Activated B cell treated with CpG ODN at 0.5 μM for 24 hours (primary cell): Measurements from ENCODE around the gene JPH3. TPM values are rescaled to one million over a fixed set of nuclear protein-coding genes. Genes with fewer than 3 reads are reported as not detected.

Source experiments
- ATAC-seq: fragments of 200-7000 bp; cut with Tn5 transposase; one replicate; pipeline ENCODE4 v1.10.0; 2021; ENCODE audit warnings: low read depth, mild to moderate bottlenecking, moderate library complexity
- CTCF ChIA-PET: fragments of 350-600 bp; sonication (Branson Sonifier 250); formaldehyde crosslinking; loops from one replicate; lab custom pipeline; 2021; ENCODE audit warnings: antibody characterized with exemption; lab: Charles Lee
- POLR2A ChIA-PET: fragments of 350-600 bp; sonication (Branson Sonifier 250); formaldehyde crosslinking; loops from one replicate; lab custom pipeline; 2021; ENCODE audit warnings: antibody characterized with exemption; lab: Charles Lee
- DNase-seq: peaks from one replicate; pipeline ENCODE4 v3.0.0; 2022
- H3K27ac Mint-ChIP-seq: one replicate; pipeline ENCODE4 v1.8.0; 2020; ENCODE audit warnings: mixed read lengths
- H3K27me3 Mint-ChIP-seq: one replicate; pipeline ENCODE4 v1.8.0; 2021; ENCODE audit warnings: mixed read lengths
- H3K36me3 Mint-ChIP-seq: one replicate; pipeline ENCODE4 v1.8.0; 2021; ENCODE audit warnings: low read depth, mixed read lengths
- H3K4me1 Mint-ChIP-seq: one replicate; pipeline ENCODE4 v1.8.0; 2021; ENCODE audit warnings: mixed read lengths
- H3K4me3 Mint-ChIP-seq: one replicate; pipeline ENCODE4 v1.8.0; 2020; ENCODE audit warnings: mild to moderate bottlenecking, mixed read lengths
- H3K9me3 Mint-ChIP-seq: one replicate; pipeline ENCODE4 v1.8.0; 2020; ENCODE audit warnings: mixed read lengths
- CTCF ChIP-seq: fragments of 200-600 bp; IDR thresholded peaks from one replicate; pipeline ENCODE4 v1.8.0; 2022; ENCODE audit warnings: antibody characterized with exemption, mild to moderate bottlenecking
- intact Hi-C: fragments of 100-400 bp; cut with micrococcal nuclease; formaldehyde crosslinking; loops from one replicate; pipeline ENCODE4 v1.15.1; 2024
- total RNA-seq: library from RNA; stranded (reverse); gene quantifications from 2 replicates; pipeline ENCODE4 v1.2.3, GENCODE V29; 2022

The JPH3 gene
- total RNA-seq, 1 donor from 2014 or later: not detected

GRCh38 chr16:87581857-87582215 lies 20.5 kb upstream of the JPH3 start:
- peaks cover 35% of the 10 kb centered on the region for H3K27me3 Mint-ChIP-seq
- H3K36me3 Mint-ChIP-seq: no peaks in the 10 kb centered on the region
- no peak for TF ChIP-seq CTCF
- ChIA-PET CTCF (interaction anchor here (0.6 to 1.4 kb wide), 2 partner anchors 54 to 67 kb away, joined by 3 to 5 read pairs; no protein-coding TSS in a partner anchor), POLR2A (no interaction called here)
- H3K9me3 Mint-ChIP-seq: no peaks in the 10 kb centered on the region
- ATAC-seq (no peak), DNase-seq (no peak)
- intact Hi-C loops: no loop called here
- H3K4me3 Mint-ChIP-seq: no peak overlapping the region
- no peaks in the 10 kb centered on the region for H3K4me1 Mint-ChIP-seq
- H3K27ac Mint-ChIP-seq: no peak overlapping the region

DNA sequence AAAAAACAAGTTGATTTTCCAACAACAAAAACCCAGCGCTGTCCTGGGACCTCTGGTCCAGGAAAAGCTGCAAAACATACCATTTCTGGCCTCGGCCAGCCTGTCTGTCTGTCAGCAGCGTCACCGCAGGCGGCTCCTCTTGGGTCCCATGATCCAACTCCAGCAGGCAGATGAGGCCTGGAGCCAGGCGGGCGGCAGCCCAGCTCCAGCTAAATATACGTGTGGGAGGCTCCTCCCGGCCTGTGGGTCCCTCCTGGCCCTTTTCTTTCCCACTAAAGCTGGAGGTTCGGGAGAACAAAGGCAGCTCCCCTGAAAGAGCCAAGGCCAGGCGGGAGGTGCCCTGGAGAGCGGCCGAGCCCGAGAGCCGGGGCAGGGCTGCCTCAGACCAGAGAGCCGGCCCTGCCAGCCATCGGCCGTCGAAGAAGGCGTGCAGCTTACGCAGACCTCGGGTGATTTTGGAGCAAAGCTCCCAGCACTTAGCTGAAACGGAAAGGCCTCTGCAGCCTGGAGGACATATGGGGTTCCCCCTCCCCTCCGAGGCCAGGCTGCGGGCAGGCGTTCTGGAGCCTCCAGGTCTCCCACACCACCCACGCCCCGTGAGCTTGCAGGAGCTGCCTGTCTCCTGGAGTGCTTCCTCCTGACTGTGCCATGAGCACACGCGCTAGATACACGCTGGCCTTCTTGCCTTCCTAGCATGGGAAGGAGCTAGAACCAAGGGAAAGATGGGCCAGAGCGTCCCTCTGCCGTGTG lies 19.9 kb upstream of the JPH3 start:
- no peak for ATAC-seq
- CTCF ChIA-PET: interaction anchor here (0.6 to 1.4 kb wide), 2 partner anchors 53 to 67 kb away, joined by 3 to 5 read pairs; no protein-coding TSS in a partner anchor

GRCh38 chr16:87582966-87583325 lies 19.4 kb upstream of the JPH3 start:
- intact Hi-C loops: no loop called here
- ATAC-seq: no peak
- CTCF ChIA-PET: no interaction called here

More for the DNA sequence above, 19.9 kb upstream of the JPH3 start:
- no peak for TF ChIP-seq CTCF
- intact Hi-C loops: no loop called here
- H3K36me3 Mint-ChIP-seq: no peaks in the 10 kb centered on the region
- POLR2A ChIA-PET: no interaction called here
- DNase-seq: no peak
- H3K27me3 Mint-ChIP-seq: peaks cover 35% of the 10 kb centered on the region
- H3K4me3 Mint-ChIP-seq: no peak overlapping the region
- no peaks in the 10 kb centered on the region for H3K4me1 Mint-ChIP-seq
- no peak overlapping the region for H3K27ac Mint-ChIP-seq
- no peaks in the 10 kb centered on the region for H3K9me3 Mint-ChIP-seq

GRCh38 chr16:87583453-87584131 lies 18.7 kb upstream of the JPH3 start:
- POLR2A ChIA-PET: no interaction called here
- Mint-ChIP-seq H3K9me3 (no peaks in the 10 kb centered on the region), H3K27ac (no peak overlapping the region), H3K4me1 (peaks cover under 1% of the 10 kb centered on the region), H3K36me3 (no peaks in the 10 kb centered on the region), H3K4me3 (no peak overlapping the region), H3K27me3 (peaks cover 36% of the 10 kb centered on the region)
- TF ChIP-seq CTCF: no peak
- DNase-seq (no peak), ATAC-seq (no peak)
- CTCF ChIA-PET: no interaction called here
- intact Hi-C loops: no loop called here

More at GRCh38 chr16:87582966-87583325, 19.4 kb upstream of the JPH3 start:
- H3K4me1 Mint-ChIP-seq: no peaks in the 10 kb centered on the region
- no peak overlapping the region for H3K27ac Mint-ChIP-seq
- peaks cover 36% of the 10 kb centered on the region for H3K27me3 Mint-ChIP-seq
- no peak for TF ChIP-seq CTCF
- DNase-seq: no peak
- POLR2A ChIA-PET: no interaction called here
- no peaks in the 10 kb centered on the region for H3K9me3 Mint-ChIP-seq
- H3K4me3 Mint-ChIP-seq: no peak overlapping the region
- no peaks in the 10 kb centered on the region for H3K36me3 Mint-ChIP-seq

GRCh38 chr16:87584271-87584670 lies 18.0 kb upstream of the JPH3 start:
- ChIA-PET POLR2A (no interaction called here), CTCF (no interaction called here)
- ATAC-seq: no peak
- H3K4me1 Mint-ChIP-seq: peaks cover 3% of the 10 kb centered on the region
- H3K4me3 Mint-ChIP-seq: no peak overlapping the region
- H3K9me3 Mint-ChIP-seq: no peaks in the 10 kb centered on the region
- intact Hi-C loops: no loop called here
- peaks cover 35% of the 10 kb centered on the region for H3K27me3 Mint-ChIP-seq
- H3K36me3 Mint-ChIP-seq: no peaks in the 10 kb centered on the region
- DNase-seq: no peak
- no peak overlapping the region for H3K27ac Mint-ChIP-seq
- no peak for TF ChIP-seq CTCF
